Nephron (organoid): ENCODE measurements around the gene RCAN2.
"Not testable (repeated sequence)": the region's sequence is repeated elsewhere in the genome, so short reads cannot be mapped to it uniquely, and the experiment has no call there.

Experiments
- H3K27ac Mint-ChIP-seq, 3 experiments: 2 replicates each; pipeline ENCODE4 v1.8.0; 2020; ENCODE audit warnings: mixed read lengths in 3 of 3, mild to moderate bottlenecking in 2 of 3, moderate library complexity in 1 of 3
- H3K27me3 Mint-ChIP-seq: 2 replicates; pipeline ENCODE4 v1.8.0; 2021; ENCODE audit warnings: low read depth, mild to moderate bottlenecking, moderate library complexity, mixed read lengths
- H3K36me3 Mint-ChIP-seq: 2 replicates; pipeline ENCODE4 v1.8.0; 2020; ENCODE audit warnings: low read depth, mixed read lengths
- H3K4me1 Mint-ChIP-seq: 2 replicates; pipeline ENCODE4 v1.8.0; 2020; ENCODE audit warnings: mixed read lengths
- H3K4me3 Mint-ChIP-seq, 3 experiments: 2 replicates each; pipeline ENCODE4 v1.8.0; 2020; ENCODE audit warnings: mild to moderate bottlenecking in 3 of 3, mixed read lengths in 3 of 3, moderate library complexity in 2 of 3
- H3K9me3 Mint-ChIP-seq: 2 replicates; pipeline ENCODE4 v1.8.0; 2020; ENCODE audit warnings: mixed read lengths
- TF ChIP-seq, protein P1 (sequence below), 3 experiments: fragments of 200-600 bp; sonication (generic); IDR thresholded peaks; one replicate each; pipeline ENCODE4 v1.5.0; 2021; ENCODE audit warnings: antibody characterized with exemption in 3 of 3; ENCODE audit not compliant: unreplicated experiment in 3 of 3

The RCAN2 gene

DNA sequence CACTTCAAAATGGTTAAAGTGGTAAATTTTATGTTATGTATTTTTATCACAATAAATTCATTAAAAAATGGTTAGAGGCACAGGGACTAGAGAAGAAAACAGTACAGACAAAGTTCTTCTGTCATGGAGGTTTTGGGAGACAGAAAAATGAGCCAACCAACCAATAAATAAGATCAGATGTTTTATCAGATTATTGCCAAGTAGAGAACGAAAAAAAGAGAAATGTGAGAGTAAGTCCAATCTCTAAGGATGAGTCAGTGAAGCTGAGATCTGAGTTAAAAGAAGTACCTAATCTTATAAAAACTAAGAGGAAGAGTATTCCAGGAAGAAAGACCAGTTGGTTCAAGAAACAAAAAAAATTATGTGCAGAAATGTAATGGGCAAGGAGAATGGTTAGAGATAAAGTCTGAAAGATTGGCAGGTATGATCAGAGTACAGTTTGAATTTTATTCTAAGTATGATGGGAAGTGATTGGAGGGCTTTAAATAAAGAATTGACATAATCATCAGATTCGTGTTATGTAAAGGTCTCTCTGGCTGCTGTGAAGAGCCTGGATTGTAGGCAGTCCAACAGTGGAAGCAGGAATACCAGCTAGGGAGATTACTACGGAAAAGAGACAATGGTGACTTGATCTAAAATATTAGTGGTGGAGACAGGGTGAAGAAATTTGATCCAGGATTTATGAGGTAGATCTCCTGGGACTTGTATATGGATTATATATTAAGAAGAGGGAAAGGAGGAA, 79.6 kb downstream of the RCAN2 start:
- H3K36me3 Mint-ChIP-seq, result no peaks in the 10 kb centered on the region
- no peaks in the 10 kb centered on the region for H3K9me3 Mint-ChIP-seq
- no peak overlapping the region for H3K27ac Mint-ChIP-seq
- H3K27me3 Mint-ChIP-seq, result no peaks in the 10 kb centered on the region
- H3K4me1 Mint-ChIP-seq, result peaks cover 10% of the 10 kb centered on the region
- no peak overlapping the region for H3K4me3 Mint-ChIP-seq
- TF ChIP-seq, protein P1, sequence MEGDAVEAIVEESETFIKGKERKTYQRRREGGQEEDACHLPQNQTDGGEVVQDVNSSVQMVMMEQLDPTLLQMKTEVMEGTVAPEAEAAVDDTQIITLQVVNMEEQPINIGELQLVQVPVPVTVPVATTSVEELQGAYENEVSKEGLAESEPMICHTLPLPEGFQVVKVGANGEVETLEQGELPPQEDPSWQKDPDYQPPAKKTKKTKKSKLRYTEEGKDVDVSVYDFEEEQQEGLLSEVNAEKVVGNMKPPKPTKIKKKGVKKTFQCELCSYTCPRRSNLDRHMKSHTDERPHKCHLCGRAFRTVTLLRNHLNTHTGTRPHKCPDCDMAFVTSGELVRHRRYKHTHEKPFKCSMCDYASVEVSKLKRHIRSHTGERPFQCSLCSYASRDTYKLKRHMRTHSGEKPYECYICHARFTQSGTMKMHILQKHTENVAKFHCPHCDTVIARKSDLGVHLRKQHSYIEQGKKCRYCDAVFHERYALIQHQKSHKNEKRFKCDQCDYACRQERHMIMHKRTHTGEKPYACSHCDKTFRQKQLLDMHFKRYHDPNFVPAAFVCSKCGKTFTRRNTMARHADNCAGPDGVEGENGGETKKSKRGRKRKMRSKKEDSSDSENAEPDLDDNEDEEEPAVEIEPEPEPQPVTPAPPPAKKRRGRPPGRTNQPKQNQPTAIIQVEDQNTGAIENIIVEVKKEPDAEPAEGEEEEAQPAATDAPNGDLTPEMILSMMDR (IDR thresholded peaks at IDR 0.05; ENCODE audit: unreplicated experiment in 3 of 3), result no peak

DNA sequence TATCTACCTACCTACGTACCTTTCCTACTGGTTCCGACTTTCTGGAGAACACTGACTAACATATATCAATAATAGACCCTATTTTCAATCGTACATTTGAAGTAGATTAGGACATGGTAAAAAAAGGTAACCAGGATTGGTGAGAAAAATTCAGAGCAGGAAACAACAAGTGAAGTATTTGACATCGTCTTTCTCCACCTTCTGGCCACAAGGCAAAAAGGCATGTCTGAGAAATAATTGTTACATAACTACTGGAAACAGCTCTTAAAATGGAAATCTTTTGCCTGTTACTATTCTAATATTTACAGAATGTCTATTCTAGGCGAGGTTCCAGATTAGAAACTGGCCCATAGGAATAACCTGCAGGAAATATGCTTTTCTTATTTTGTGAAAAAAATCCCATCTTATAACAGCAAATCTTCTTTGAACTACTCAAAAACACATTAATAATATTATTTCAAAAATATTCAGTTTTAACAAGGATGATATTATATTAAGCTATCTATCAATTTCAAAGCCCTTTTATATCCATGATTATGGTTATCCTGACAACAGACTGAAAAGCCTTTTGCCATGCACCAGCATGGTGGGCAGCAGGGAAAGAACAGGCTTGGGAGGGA, 80.8 kb downstream of the RCAN2 start:
- Mint-ChIP-seq H3K4me1 (peaks cover 10% of the 10 kb centered on the region), H3K36me3 (no peaks in the 10 kb centered on the region), H3K27ac (no peak overlapping the region), H3K4me3 (no peak overlapping the region), H3K27me3 (no peaks in the 10 kb centered on the region), H3K9me3 (no peaks in the 10 kb centered on the region)
- TF ChIP-seq, protein P1 (IDR thresholded peaks at IDR 0.05; ENCODE audit: unreplicated experiment in 3 of 3), result peak; percentile 63 to 76 (median 71)

DNA sequence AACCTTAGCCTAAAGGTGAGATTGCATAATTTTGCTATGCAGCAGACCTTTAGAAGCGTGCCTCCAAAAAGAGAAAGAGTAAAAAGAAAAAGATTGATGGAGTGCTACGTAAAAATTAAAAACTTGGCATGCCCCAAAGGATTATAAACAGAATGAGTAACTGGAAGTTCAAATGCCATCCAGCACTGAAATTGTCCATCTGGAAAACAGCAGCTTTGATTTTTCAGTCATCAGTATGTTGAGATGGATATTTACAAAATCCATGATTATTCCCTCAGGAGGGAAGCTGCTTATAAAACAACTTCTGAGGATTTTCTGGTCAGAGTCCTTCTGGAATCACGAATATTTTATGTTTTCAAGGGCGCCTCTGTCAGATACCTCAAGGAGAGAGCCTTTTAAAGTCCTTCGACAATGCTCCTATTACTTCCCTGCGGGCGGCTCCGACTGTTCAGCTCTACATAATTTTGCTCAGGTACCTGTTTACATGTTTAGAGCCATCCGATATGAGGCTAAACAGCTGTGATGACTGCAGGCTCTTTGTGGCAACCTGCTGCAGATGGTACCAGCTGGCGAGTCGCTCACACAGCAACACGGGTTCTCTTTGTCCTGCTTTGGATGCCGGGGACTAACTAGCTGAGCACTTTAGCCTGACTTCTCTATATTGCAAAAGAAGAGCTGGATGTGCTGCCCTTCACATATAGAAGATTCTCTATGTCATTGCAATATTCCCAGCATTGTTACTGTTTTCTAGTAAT, 83.3 kb downstream of the RCAN2 start:
- TF ChIP-seq, protein P1 (IDR thresholded peaks at IDR 0.05; ENCODE audit: unreplicated experiment in 3 of 3), result no peak
- no peaks in the 10 kb centered on the region for H3K9me3 Mint-ChIP-seq
- H3K27ac Mint-ChIP-seq, result peak overlapping the region in 2 of 3 experiments; percentile 59 to 73
- no peaks in the 10 kb centered on the region for H3K36me3 Mint-ChIP-seq
- H3K4me1 Mint-ChIP-seq, result peaks cover 10% of the 10 kb centered on the region
- H3K4me3 Mint-ChIP-seq, result no peak overlapping the region
- H3K27me3 Mint-ChIP-seq, result peaks cover 4% of the 10 kb centered on the region

DNA sequence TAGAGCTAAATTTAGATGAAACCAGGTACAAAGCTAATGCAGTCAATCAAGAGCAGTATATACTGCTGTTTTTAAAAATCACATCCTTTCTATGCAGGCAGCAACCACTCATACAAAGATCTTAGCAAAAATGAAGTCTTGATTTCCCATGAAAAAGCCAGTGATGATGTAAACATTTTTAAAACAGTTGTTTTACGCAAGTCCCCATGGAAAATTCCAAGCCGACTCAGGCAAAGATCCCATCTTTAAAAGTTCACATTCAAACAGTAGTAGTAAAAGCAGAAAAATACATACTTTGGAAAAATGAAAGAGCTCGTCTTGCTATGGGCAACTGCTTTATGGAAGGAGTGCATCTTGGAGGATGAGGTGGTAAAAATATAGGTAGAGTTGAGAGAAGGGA, 84.0 kb downstream of the RCAN2 start:
- Mint-ChIP-seq H3K4me3 (no peak overlapping the region), H3K9me3 (no peaks in the 10 kb centered on the region), H3K27me3 (peaks cover 4% of the 10 kb centered on the region), H3K36me3 (no peaks in the 10 kb centered on the region), H3K4me1 (peaks cover 10% of the 10 kb centered on the region), H3K27ac (peak overlapping the region; percentile 7 to 73 (median 56))
- TF ChIP-seq, protein P1 (IDR thresholded peaks at IDR 0.05; ENCODE audit: unreplicated experiment in 3 of 3), result no peak

DNA sequence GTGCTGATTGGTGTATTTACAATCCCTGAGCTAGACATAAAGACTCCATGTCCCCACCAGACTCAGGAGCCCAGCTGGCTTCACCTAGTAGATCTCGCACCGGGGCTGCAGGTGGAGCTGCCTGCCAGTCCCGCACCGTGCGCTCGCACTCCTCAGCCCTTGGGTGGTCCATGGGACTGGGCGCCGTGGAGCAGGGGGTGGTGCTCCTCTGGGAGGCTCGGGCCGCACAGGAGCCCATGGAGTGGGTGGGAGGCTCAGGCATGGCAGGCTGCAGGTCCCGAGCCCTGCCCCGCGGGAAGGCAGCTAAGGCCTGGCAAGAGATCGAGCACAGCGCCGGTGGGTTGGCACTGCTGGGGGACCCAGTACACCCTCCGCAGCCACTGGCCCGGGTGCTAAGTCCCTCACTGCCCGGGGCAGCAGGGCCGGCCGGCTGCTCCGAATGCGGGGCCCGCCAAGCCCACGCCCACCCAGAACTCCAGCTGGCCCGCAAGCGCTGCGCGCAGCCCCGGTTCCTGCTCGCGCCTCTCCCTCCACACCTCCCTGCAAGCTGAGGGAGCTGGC, 85.5 kb downstream of the RCAN2 start:
- H3K4me3 Mint-ChIP-seq, H3K36me3 Mint-ChIP-seq, H3K4me1 Mint-ChIP-seq, H3K9me3 Mint-ChIP-seq, H3K27me3 Mint-ChIP-seq: not testable (repeated sequence)
- peak overlapping the region in 1 of 3 experiments; percentile 43 for H3K27ac Mint-ChIP-seq

DNA sequence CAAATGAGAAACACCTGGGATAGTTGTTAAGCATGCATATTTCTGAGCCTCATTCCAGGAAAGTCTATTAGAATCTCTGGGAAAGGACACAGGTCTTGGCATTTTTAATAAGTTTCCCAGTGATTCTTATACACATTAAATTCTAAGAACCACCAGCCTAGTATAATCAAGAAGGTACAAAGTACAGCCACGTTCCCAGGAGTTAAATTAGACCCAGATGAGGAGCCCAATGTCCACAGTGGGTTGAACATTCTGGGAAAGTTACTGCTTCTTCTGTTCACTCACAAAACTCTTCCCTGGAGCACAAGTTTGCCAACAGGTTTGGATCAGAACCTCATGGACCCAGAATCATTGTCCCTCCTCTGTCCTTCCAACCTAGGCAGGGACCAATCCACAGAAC, 90.4 kb downstream of the RCAN2 start:
- TF ChIP-seq, protein P1 (IDR thresholded peaks at IDR 0.05; ENCODE audit: unreplicated experiment in 3 of 3), result no peak
- Mint-ChIP-seq H3K4me3 (no peak overlapping the region), H3K36me3 (no peaks in the 10 kb centered on the region), H3K4me1 (no peaks in the 10 kb centered on the region), H3K27ac (peak overlapping the region in 1 of 3 experiments; percentile 16), H3K9me3 (no peaks in the 10 kb centered on the region), H3K27me3 (peaks cover 4% of the 10 kb centered on the region)
